DMS 273 treated with DMSO at 0.1 percent for 48 hours (cell line): ENCODE results near the gene TFG.

Experiments
- DNase-seq: peaks from one replicate; lab custom pipeline; 2025; lab: John Stamatoyannopoulos, UW

The TFG gene

DNA sequence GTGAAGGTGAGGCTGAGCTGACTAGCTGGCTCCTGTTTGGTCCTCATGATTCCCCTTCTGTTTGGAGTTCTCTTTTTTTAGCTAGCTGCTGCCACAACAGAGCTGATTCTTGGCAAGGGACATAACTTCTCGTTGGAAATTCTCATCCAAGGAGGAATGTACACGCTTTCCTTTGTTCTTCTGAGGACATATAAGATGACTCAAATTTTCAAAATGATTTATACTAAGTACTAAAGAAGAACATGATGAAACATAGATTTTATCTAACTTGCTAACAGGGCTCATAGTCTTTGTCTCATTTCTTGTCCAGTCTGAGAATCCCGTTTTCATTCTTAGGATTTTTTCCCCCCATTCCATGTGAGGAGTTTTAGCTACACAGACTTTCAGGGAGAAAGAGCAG lies 2.9 kb upstream of the TFG start:
- DNase-seq: no peak

DNA sequence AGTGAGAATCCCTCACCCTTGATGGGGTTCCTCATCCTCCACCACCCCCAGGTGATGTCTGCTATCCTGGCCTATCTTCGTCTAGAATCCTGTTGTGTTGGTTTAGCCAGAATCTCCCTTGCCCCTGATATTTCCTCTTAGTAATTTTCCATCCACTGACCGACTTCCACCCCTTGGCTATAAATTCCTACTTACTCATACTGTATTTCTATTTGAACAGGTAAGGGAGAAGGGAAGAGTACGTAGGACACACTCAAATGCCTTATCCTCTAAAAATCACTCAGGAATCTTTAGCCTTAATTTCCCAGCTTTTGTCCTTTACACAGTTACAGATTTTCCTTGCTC lies 678 bp upstream of the TFG start:
- DNase-seq: no peak

DNA sequence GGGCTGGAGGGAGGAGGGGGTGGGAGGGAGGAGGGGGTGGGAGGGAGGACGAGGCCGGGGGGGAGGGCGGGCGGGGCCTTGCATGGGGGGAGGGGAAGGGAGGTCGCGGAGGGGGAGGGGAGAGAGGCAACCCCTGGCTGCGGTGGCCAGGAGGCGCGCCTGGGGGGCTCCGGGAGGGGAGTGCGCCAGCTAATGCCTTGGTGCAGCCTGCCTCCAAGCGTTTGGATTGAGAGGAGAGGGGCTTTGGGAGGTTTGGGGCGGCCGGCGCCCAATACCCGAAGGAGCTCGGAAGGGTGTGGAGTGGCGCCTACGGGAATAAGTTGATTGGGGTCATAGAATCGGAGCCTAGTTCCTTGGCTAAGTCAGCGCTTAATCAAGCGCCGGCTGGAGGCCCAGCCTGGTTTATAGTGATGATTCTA lies 557 bp downstream of the TFG start:
- DNase-seq: no peak

DNA sequence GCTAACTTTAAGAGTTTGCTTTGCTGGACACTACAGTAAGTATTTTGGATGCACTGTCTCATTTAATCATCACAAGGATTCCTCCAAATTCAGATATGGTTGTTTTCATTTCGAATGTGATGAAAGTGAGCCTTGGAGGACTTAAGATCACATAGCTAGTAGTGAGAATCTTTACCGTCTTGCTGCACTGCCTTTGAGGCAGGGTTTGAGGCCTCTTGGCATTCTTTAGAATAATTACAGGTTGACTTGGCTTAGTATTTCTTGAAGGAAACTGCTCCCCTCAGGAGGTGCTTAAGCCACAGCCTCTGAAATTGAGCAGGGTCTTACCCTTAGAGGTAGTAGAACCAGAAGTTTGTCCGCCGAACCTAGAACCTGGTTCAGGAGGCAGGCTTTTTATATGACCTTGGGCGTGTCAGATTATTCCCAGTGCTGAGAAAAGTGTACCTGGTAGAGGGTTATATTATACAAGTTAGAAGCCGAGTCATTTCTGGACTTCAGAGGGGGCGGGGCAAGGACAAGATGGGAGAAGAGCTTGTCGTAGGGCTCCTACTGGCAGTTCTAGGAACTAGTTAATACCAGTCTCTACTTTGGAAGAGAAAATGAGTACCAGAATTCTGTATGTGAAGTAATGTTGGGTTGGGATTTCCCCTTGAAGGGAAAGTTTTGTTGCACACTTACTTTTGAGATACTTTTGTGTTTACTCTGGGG lies 1.1 kb downstream of the TFG start:
- no peak for DNase-seq

DNA sequence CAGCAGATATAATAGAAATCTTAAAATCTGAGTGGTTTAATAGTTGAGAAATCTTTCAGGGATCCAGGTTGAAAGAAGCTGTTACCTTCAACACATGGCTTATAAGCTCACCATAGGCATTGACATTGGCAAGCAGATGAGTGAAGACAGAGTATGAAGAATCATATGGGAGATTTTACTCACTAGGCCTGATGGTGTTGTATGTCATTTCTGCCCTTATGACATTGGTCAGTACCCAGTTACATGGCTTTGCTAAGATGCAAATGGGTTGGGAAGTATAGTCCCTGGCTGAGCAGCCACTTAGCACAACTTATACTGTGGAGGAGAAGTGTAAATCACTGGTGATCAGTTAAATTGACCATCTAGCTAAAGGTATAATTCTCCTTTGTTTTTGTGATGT lies 5.9 kb downstream of the TFG start:
- DNase-seq: no peak

DNA sequence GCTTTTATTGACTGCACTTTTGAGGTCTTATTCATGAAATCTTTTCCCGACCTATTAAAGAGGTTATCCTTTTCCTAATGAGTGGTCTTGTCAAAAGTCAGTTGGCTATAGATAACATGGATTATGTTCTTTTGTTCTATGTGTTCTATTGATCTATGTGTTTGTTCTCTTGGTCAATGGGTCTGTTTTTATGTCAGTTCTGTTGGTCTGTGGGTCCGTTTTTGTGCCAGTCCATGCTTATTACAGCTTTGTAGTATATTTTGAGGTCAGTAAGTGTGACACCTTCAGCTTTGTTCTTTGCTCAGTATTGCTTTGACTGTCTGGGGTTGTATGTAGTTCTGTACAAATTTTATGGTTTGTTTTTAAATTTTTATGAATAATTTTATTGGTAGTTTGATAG lies 7.8 kb downstream of the TFG start:
- DNase-seq: no peak

DNA sequence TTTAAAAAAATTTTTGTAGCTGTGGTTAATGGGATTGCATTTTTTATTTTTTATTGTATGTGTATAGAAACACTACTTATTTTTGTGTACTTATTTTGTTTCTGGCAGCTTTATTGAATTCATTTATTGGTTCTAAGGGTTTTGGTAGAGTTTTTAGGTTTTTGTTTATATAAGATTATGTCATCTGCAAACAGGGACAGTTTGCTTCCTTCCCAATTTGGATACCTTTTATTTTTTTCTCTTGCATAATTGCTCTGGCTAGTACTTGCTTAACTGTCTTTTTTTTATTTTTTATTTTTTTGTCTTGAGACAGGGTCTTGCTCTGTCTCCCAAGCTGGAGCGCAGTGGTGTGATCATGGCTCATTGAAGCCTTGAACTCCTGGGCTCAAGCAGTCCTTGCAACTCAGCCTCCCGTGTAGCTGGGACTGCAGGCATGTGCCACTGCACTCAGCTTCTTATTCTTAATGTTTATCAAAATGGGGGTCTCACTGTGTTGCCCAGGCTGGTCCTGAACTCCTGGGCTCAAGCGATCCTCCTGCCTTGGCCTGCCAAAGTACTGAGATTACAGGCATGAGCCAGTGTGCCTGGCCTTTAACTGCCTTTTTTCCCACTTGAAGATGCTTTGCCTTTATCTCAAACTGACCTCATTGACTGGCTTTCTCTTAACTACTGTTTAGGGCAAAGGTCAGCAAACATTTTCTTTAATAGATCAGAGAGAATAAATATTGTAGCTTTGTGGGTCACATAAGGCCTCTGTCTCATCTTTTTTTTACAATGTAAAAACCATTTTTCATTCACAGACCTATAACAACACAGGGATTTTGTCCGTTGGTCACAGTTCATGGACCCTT lies 8.6 kb downstream of the TFG start:
- DNase-seq: no peak

DNA sequence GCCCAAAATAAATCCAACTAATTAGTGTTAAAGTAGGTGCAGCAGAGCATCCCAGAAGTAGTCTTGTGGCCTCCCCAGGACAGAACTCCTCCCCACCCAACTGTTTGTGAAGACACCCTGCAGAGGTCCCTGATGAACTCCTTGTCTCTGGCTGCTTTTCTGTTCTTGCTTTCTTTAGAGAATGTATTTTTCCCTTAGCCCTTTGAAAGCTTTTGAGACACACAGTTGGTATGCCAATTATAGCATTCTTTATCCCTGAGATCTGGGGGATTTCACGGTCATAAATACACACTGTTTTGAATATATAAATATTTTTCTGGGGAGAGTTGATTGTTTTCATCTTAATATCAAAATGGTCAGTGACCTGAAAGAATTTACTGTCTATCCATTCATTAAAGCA lies 9.8 kb downstream of the TFG start:
- no peak for DNase-seq

DNA sequence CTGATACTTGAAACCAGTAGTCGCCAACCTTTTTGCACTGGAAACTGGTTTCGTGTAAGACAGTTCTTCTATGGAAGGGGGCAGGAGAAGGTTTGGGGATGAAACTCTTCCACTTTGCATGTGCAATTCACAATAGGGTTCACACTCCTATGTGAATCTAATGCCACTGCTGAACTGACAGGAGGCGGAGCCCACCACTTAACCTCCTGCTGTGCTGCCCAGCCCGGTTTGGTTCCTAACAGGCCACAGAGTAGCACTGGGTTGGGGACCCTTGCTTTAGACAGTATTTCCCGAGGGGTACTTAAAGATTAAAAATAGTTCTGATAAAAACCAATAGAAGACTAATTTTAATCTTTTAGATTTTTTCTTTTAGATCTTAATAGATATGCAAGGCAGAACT lies 11.1 kb downstream of the TFG start:
- DNase-seq: no peak

DNA sequence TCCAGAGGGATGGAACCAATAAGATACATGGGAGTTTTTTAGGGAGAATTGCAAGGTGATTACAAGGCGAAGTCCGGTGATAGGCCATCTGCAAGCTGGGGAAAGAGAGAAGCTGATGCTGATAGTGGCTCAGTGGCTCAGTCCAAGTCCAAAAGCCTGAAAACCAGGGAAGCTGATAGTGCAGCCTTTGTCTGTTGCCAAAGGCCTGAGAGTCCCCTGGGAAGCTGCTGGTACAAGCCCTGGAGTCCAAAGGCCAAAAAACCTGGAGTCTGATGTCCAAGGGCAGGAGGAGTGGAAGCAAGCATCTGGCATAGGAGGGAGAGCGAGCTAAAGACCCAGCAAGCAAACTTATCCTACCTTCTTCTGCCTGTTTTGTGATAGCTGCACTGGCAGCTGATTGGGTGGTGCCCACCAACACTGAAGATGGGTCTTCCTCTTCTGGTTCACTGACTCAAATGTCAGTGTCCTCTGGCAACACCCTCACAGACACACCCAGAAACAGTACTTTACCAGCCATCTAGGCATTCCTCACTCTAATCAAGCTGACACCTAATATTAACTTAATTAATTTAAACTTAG lies 16.7 kb downstream of the TFG start:
- no peak for DNase-seq

DNA sequence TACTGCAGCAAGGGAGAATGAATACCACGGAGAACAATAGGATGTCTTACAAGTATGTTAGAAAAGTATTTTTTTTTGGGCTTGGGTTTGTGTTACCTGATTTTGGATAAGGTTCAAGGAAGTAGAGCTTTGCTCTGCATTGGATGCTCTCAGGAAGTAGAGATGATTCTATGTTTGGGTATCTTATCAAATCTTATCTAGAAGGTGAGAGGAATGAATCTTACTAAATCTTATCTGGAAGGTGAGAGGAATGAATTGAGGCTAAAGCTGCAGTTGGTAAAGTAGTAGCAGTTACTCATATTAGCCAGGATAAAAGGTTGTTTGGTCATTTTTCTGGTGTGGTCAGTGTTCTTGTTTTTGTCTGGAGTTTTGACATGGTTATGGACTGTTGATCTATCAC lies 17.4 kb downstream of the TFG start:
- no peak for DNase-seq

DNA sequence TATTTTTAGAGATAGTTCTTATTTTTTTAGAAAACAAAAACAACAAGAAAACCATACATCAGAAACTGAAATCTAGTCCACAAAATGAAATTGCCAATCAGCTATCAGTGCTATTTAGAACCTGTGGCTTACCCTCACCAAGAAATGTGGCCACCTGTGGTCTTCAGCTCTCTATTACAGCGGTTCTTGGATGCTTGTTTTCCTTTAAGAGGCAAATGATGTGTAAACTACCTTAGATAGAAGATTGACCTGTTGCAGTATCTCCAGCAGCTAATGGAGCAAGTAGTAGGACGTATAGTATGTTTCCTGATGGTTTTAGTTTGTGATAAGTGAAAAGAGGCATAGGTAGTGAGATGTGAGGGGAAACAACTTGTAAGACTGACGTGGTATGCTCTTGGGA lies 21.2 kb downstream of the TFG start:
- no peak for DNase-seq

DNA sequence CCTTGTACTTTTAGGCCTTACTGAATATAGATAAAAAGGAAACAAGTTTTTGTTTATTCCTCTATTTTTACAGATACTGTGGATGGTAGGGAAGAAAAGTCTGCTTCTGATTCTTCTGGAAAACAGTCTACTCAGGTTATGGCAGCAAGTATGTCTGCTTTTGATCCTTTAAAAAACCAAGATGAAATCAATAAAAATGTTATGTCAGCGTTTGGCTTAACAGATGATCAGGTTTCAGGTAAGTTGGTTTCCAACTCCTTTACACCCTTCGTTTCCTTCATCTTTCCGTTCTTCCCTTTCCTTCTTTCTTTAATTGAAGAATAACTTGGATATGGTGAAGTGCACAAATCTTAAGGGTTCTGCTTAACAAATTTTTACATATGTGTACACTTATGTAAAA lies 23.1 kb downstream of the TFG start:
- DNase-seq: no peak

DNA sequence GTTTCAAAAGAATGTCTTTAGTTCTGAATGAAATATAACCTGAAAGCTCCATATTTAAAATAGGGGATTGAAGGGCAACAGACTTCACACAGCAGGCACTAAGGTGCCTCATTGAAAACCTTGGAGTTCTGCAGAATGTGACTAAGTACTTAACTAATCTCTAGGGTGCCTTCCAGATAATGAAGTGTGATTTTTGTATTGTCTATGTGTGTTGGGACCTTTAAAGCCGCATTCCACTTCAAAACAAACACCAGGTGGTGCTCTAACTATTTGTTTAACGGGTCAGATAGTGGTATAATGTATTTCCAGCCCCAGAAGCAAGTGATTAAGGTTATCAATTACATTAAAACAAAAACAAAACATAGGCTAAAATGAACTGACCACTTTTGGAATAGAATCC lies 28.0 kb downstream of the TFG start:
- DNase-seq: no peak

DNA sequence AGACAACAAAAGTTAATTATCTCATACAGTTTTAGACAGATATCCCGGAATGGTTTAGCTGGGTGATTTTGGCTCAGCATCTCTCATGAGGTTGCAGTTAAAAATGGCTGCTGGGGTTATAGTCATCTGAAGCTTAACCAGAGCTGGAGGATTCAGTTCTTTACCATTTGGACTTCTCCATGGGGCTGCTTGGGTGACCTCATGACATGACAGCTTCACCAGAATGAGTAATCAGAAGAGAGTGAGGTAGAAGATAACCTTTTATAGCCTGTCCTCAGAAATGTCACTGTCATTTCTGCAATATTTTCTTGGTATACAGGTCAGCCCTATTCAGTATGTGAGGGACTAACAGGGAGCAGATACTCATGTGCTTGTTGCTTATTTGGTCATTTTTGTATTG lies 30.9 kb downstream of the TFG start:
- no peak for DNase-seq

DNA sequence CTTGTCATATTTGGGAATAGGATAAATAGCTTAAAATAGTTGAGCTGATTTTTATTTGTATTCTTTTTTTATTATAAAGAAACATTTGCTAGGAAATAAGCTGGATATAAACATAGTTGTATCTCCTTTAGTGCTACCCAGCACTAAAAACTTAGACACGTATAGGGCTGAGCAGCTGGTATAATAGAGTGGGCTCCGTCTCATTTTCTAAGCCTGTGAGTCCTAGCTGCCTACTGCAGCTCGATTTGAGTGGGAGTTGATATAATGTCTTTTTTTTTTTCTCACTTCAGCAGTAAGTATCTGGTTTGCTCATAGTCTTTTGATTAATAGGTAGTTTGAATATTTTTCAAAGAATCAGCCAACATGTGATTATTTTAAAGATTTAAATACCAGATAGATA lies 34.2 kb downstream of the TFG start:
- no peak for DNase-seq

DNA sequence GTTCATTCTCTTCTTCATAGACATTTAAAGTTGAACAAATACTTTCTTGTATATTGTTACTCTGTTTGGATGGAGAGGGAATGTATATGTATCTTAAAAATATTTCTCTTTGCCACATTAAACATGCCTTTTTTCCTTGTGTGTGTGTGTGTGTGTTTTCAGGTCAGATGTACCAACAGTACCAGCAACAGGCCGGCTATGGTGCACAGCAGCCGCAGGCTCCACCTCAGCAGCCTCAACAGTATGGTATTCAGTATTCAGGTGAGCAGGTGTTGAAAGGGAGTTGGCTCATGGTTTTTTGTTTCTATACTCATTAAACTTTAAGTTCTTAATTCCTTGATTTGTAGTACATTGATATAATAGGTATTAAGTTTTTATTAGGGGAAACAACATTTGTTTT lies 35.4 kb downstream of the TFG start:
- no peak for DNase-seq

DNA sequence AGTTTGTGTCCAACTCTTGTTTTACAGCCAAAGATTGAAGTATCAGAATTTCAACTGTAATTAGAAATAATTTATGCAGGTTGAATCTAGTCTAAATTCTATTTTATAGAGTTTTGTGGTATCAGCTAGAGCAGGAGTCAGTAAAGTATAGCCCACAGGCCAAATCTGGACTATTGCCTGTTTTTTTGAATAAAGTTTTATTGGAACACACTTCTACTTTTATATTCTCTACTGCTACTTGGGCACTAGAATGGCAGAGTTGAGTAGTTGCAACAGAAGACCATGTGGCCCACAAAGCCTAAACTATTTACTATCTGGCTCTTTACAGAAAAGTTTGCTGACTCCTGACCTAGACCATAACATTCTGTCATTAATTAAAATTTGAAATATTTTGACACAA lies 36.3 kb downstream of the TFG start:
- no peak for DNase-seq

DNA sequence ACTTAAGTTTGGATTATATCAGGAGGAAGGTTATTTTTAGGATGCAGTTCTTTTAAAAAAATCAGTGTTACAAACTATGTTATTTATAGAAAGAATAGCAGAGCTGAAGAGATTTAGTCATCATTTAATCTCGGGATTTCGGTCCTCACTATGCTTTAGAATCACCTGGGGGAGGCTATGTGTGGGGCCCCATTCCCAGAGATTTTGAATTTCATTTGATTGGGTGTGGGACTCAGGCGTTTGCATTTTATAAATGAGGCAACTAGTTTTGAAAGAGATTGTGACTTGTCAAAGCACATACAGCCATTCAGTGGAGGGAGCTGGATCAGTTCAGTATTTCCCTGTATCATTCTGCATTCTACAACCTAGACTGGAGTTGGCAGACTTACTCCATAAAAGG lies 36.8 kb downstream of the TFG start:
- no peak for DNase-seq

DNA sequence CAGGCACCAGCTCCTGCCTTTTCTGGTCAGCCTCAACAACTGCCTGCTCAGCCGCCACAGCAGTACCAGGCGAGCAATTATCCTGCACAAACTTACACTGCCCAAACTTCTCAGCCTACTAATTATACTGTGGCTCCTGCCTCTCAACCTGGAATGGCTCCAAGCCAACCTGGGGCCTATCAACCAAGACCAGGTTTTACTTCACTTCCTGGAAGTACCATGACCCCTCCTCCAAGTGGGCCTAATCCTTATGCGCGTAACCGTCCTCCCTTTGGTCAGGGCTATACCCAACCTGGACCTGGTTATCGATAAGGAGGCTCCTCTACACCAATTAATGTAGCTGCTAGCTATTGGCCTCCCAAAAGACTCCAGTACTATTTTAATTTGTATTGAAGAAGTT lies 38.9 kb downstream of the TFG start:
- no peak for DNase-seq

DNA sequence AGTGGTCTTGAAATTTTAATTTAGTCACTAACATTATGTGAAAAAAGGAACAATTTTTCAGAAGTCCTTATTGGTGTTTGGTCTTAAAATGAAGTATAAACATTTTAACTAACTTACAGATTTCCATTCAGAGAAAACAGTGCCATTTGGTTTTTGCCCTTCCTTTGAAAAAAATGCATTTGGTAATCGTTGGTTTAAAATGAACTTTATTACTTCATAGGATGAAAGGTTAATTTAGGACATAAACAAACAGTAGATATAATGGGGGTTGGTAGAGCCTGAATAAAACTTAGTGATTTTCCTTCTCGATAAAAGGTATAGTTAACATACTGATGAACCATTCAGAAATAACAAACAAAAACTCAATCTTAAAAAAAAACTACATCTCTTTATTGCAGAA lies 39.7 kb downstream of the TFG start:
- DNase-seq: no peak

DNA sequence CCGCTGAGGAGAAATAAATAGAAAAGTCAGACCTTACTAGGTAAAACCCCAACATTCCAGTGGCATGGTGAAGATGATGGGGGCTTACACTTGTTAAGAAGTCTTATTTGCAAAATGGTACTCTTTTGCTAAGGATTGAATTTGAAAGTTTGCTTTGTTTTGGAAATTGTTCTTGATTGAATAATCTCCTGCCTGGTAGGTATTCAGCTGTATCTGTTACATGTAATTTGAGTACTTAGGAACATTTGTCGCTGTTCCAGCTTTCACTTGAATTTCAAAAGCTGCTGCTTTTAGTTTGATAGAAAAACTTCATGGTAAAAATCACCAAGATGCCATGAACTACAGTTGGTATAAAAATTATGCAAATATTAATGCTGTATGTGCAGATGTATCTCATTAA lies 44.6 kb downstream of the TFG start:
- DNase-seq: peak; percentile 27

DNA sequence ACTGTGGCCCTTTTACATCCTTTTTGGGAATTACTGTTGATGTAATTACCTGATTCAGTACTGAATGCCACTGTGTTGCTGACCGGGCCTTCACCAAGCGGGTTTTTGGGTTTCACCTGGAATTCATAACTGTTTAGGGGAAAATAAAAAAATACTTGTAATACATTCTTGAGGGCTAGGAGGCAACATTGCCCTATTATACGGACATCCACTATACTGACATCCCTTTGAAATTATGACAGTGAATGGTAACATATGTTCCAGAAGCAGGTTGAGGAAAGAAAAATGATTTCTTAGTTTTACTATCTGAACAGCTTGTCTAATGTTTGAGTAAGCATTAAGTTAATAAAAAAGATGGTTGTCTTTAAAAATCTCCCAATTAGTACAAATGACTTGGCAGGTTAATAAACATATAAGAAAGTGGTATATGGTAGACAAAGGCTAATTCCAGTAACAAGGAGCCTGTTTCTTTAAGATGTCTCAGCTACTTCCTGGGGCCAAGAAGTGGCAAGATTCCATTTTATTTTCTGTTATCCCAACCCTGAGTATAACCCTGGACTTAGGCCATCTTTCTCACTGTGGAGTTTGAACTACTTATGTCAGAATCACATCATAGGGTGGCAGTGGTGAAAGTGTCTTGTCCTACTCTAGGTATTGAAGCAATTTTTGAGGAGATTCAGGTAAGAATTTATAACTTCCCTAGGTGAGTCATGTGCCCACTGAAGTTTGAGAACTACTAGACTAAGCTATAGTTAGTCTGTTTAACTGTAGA lies 45.5 kb downstream of the TFG start:
- DNase-seq: no peak
